Endothelial cell of umbilical vein (primary cell): ENCODE results near the gene ARHGAP21.

Experiments used
- CTCF ChIP-seq, 2 donors: IDR thresholded peaks; 1 replicate in 1 of 2; 2 replicates in 1 of 2; pipeline ENCODE4 v1.5.1; 2011; ENCODE audit warnings: low read length in 2 of 2, mild to moderate bottlenecking in 2 of 2, moderate library complexity in 2 of 2, control low read depth in 1 of 2, inconsistent platforms in 1 of 2, low read depth in 1 of 2; ENCODE audit not compliant: insufficient read depth in 1 of 2; ENCODE audit errors: extremely low read depth in 1 of 2
- EZH2 ChIP-seq: IDR thresholded peaks from 2 replicates; pipeline ENCODE4 v1.6.1; 2012; ENCODE audit warnings: borderline replicate concordance, low read depth, mild to moderate bottlenecking, moderate library complexity, low read length, inconsistent platforms; ENCODE audit not compliant: severe bottlenecking
- GATA2 ChIP-seq: IDR thresholded peaks from 2 replicates; pipeline ENCODE4 v1.7.0; 2011; ENCODE audit warnings: low read depth, mild to moderate bottlenecking, moderate library complexity, mixed read lengths, low read length; ENCODE audit not compliant: insufficient read length, insufficient read depth
- JUN ChIP-seq: IDR thresholded peaks from 2 replicates; pipeline ENCODE4 v1.6.1; 2011; ENCODE audit warnings: borderline replicate concordance, low read depth; ENCODE audit not compliant: insufficient read length, insufficient read depth
- MAX ChIP-seq: IDR thresholded peaks from 2 replicates; pipeline ENCODE4 v1.6.1; 2011; ENCODE audit not compliant: insufficient read depth, insufficient read length
- MYC ChIP-seq: IDR thresholded peaks from one replicate; pipeline ENCODE4 v1.6.1; 2011; ENCODE audit warnings: mild to moderate bottlenecking, low read depth, low read length
- POLR2A ChIP-seq: IDR thresholded peaks from 2 replicates; pipeline ENCODE4 v1.6.1; 2012; ENCODE audit warnings: low read depth, mild to moderate bottlenecking, control low read depth, low read length
- POLR2AphosphoS5 ChIP-seq: IDR thresholded peaks from 2 replicates; pipeline ENCODE4 v1.6.1; 2012; ENCODE audit warnings: low read depth, mild to moderate bottlenecking, control low read depth, low read length, moderate library complexity; ENCODE audit not compliant: insufficient read depth

- TF ChIP-seq JUN (no peak), CTCF (IDR thresholded peaks at IDR 0.05; ENCODE audit: extremely low read depth in 1 of 2, insufficient read depth in 1 of 2, low read depth in 1 of 2, low read length in 2 of 2) (no peak), POLR2A (no peak), EZH2 (no peak), POLR2AphosphoS5 (no peak), MAX (no peak), GATA2 (no peak), MYC (no peak)
These were observed 127.3 kb downstream of the ARHGAP21 start for GRCh38 chr10:24596217-24596930.
